ENCODE measurements around the gene C4B.
"Not testable (repeated sequence)": the region's sequence is repeated elsewhere in the genome, so short reads cannot be mapped to it uniquely, and the experiment has no call there.

Gene C4B

GRCh38 chr6:32037136-32037535 is 22.5 kb downstream of the C4B start:
- H3K4me1 Mint-ChIP-seq; ATAC-seq (ENCODE audit: low read depth); H3K27ac Mint-ChIP-seq; DNase-seq (ENCODE audit: low spot score in 2 of 2); H3K36me3 Mint-ChIP-seq; H3K4me3 Mint-ChIP-seq; H3K27me3 Mint-ChIP-seq; H3K9me3 Mint-ChIP-seq: not testable (repeated sequence)

- H3K9me3 Mint-ChIP-seq: not testable (repeated sequence)
These were observed 23.3 kb downstream of the C4B start, which contains the start of gene CYP21A2 for GRCh38 chr6:32037598-32038524. CYP21A2 (plus strand) TSS chr6:32038415; CDS start chr6:32038423, 8 bp downstream.

GRCh38 chr6:32038878-32039277 is 24.3 kb downstream of the C4B start:
- H3K27ac Mint-ChIP-seq; DNase-seq (ENCODE audit: low spot score in 2 of 2); H3K9me3 Mint-ChIP-seq; H3K4me3 Mint-ChIP-seq; ATAC-seq (ENCODE audit: low read depth); H3K36me3 Mint-ChIP-seq; H3K4me1 Mint-ChIP-seq; H3K27me3 Mint-ChIP-seq: not testable (repeated sequence)

More at GRCh38 chr6:32037598-32038524, 23.3 kb downstream of the C4B start, which contains the start of gene CYP21A2:
- H3K4me1 Mint-ChIP-seq; H3K27me3 Mint-ChIP-seq; H3K4me3 Mint-ChIP-seq; H3K27ac Mint-ChIP-seq; H3K36me3 Mint-ChIP-seq; DNase-seq (ENCODE audit: low spot score in 2 of 2): not testable (repeated sequence)
- ATAC-seq (ENCODE audit: low read depth): peak; percentile 90

GRCh38 chr6:32039321-32040274 is 25.0 kb downstream of the C4B start:
- H3K9me3 Mint-ChIP-seq; H3K27ac Mint-ChIP-seq; ATAC-seq (ENCODE audit: low read depth); H3K4me1 Mint-ChIP-seq; DNase-seq (ENCODE audit: low spot score in 2 of 2); H3K4me3 Mint-ChIP-seq; H3K27me3 Mint-ChIP-seq; H3K36me3 Mint-ChIP-seq: not testable (repeated sequence)

- H3K4me1 Mint-ChIP-seq; H3K9me3 Mint-ChIP-seq; H3K27ac Mint-ChIP-seq; H3K27me3 Mint-ChIP-seq; H3K36me3 Mint-ChIP-seq; H3K4me3 Mint-ChIP-seq; ATAC-seq (ENCODE audit: low read depth); DNase-seq (ENCODE audit: low spot score in 2 of 2): not testable (repeated sequence)
These were observed 25.9 kb downstream of the C4B start for GRCh38 chr6:32040299-32041049.

- not testable (repeated sequence) for H3K4me3 Mint-ChIP-seq; H3K27ac Mint-ChIP-seq; ATAC-seq (ENCODE audit: low read depth); H3K36me3 Mint-ChIP-seq; H3K27me3 Mint-ChIP-seq; H3K9me3 Mint-ChIP-seq; H3K4me1 Mint-ChIP-seq; DNase-seq (ENCODE audit: low spot score in 2 of 2)
These were observed 26.4 kb downstream of the C4B start for GRCh38 chr6:32041050-32041321.

GRCh38 chr6:32041385-32041784 is 26.8 kb downstream of the C4B start:
- H3K27ac Mint-ChIP-seq; H3K36me3 Mint-ChIP-seq; H3K4me3 Mint-ChIP-seq; H3K4me1 Mint-ChIP-seq; ATAC-seq (ENCODE audit: low read depth); DNase-seq (ENCODE audit: low spot score in 2 of 2); H3K9me3 Mint-ChIP-seq; H3K27me3 Mint-ChIP-seq: not testable (repeated sequence)

GRCh38 chr6:32042276-32042675 is 27.7 kb downstream of the C4B start:
- H3K36me3 Mint-ChIP-seq; DNase-seq (ENCODE audit: low spot score in 2 of 2); H3K9me3 Mint-ChIP-seq; H3K27me3 Mint-ChIP-seq; H3K27ac Mint-ChIP-seq; H3K4me1 Mint-ChIP-seq; H3K4me3 Mint-ChIP-seq; ATAC-seq (ENCODE audit: low read depth): not testable (repeated sequence)

GRCh38 chr6:32043589-32044380 is 29.2 kb downstream of the C4B start:
- ATAC-seq (ENCODE audit: low read depth); H3K27ac Mint-ChIP-seq; H3K4me1 Mint-ChIP-seq; H3K4me3 Mint-ChIP-seq; H3K9me3 Mint-ChIP-seq; DNase-seq (ENCODE audit: low spot score in 2 of 2); H3K27me3 Mint-ChIP-seq; H3K36me3 Mint-ChIP-seq: not testable (repeated sequence)

- H3K4me3 Mint-ChIP-seq; H3K27me3 Mint-ChIP-seq; H3K9me3 Mint-ChIP-seq; DNase-seq (ENCODE audit: low spot score in 2 of 2); H3K27ac Mint-ChIP-seq; H3K4me1 Mint-ChIP-seq; ATAC-seq (ENCODE audit: low read depth); H3K36me3 Mint-ChIP-seq: not testable (repeated sequence)
These were observed 30.3 kb downstream of the C4B start for GRCh38 chr6:32044916-32045315.

GRCh38 chr6:32045811-32046449 is 31.3 kb downstream of the C4B start:
- no peaks in the 10 kb centered on the region for H3K36me3 Mint-ChIP-seq
- H3K27me3 Mint-ChIP-seq: peaks cover 6% of the 10 kb centered on the region
- DNase-seq (ENCODE audit: low spot score in 2 of 2) (no peak), ATAC-seq (ENCODE audit: low read depth) (no peak)
- H3K4me1 Mint-ChIP-seq: peaks cover 5% of the 10 kb centered on the region
- no peak overlapping the region for H3K27ac Mint-ChIP-seq
- no peak overlapping the region for H3K4me3 Mint-ChIP-seq
- H3K9me3 Mint-ChIP-seq: no peaks in the 10 kb centered on the region

GRCh38 chr6:32046450-32047083 is 32.0 kb downstream of the C4B start:
- Mint-ChIP-seq H3K27ac (no peak overlapping the region), H3K36me3 (no peaks in the 10 kb centered on the region), H3K4me1 (peaks cover 5% of the 10 kb centered on the region), H3K9me3 (no peaks in the 10 kb centered on the region), H3K27me3 (peaks cover 6% of the 10 kb centered on the region), H3K4me3 (no peak overlapping the region)
- DNase-seq (ENCODE audit: low spot score in 2 of 2): no peak
- ATAC-seq (ENCODE audit: low read depth): no peak

All from memory B cell (primary cell).